Superior temporal gyrus (tissue), 1 donor: Measurements from ENCODE around the gene SORBS1.

Experiments used
- DNase-seq: peaks from one replicate; pipeline ENCODE4 v3.0.0-alpha.2; 2016; ENCODE audit errors: extremely low spot score

SORBS1 gene

DNA sequence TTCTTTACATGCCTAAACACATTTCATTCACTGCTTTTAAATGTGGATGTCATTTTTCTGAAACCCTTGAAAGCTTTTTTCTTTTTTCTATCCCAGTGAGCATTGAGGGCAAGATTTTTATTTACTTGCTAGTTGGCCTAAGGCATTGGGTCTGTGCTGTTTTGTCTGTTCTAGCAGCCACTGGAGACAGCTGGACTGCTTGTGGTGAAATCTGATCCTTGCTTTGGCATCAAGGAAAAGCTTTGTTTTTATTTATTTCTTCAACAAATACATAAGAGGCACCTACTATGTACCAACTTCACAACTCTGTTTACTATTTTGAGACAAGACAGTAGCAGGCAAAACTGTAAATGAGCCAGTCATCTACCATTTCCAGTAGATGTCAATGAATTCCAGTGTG lies 241.9 kb downstream of the SORBS1 start:
- DNase-seq, result no peak

GRCh38 chr10:95315509-95315908 lies 245.7 kb downstream of the SORBS1 start:
- DNase-seq, result no peak

DNA sequence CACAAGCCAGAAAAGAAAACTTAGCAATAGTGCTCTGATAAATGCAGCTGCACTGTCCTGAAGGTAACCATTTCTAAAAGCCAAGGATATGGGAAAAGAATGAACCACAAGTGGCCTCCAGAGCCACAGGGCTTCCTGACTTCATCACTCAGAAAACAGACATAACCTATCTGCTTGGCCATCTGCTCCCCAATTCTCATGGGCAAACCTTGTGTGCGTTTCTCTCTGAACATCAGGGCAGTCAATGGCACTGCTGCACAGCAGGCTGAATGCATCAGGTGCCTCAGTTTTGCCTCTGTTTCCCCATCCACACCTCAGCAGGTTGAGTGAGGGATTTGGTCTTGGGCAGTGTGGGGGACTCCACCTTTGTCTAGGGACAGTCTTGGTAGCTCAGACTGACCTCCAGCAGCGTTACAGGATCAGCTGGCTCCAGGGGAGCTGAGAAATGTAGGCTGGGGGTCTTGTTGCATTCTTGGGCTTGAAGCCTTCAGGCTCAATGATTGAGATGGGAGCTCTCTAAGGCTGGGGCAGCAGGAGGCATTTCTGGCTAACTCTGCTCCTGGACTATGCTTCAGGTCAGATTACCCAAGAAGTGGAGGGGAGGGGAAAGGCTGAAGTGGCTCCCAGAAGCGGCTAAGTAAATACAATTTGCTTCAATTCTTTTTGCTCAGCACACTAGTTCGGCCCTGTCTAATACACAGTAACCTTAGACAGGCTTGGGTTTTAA lies 246.8 kb downstream of the SORBS1 start:
- no peak for DNase-seq

DNA sequence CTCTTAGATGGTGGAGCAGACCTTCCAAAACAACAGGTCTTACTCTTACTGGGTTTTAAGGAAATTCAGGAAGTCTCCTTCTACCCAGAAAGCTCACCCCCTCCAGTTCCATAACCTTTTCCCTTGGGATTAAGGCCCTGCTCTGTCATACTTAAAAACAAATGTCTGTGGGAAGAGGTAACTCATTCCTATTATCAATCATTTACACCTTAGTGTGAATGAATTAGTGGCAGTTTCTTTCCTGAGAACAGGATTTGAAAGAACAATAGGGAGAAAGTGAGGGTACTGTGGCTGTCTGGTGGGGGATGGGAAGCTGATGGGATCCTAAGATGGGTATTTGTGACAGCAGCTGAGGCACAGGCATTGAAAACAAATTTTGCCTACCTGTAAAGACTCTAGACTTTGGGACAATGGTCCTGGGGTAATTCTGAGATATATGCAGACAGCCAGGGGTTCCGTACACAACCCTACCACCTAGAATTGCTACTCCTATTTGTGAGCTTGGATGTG lies 248.1 kb downstream of the SORBS1 start:
- no peak for DNase-seq

GRCh38 chr10:95312257-95312656 lies 248.9 kb downstream of the SORBS1 start:
- no peak for DNase-seq

DNA sequence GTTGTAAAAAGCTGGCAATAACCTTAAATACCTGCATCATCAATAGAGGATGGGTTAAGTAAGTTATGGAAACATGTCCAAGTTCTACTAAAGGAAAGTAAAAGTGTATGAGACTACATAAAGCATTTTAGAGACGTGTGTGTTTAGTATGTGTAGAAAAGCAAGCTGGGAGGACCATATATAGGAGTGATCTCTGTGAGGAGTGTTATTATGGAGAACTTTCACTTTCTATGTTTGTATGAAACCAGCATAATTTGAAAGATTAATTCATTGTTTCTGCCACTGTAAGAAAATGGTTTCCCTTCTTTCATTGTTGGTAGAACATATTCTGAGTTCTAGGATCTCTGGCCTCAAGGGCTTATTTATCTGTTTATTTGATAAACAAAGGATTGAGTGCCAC lies 251.2 kb downstream of the SORBS1 start:
- DNase-seq, result no peak

- peak; percentile 41 for DNase-seq
Measured at GRCh38 chr10:95308389-95309302, 252.5 kb downstream of the SORBS1 start.

DNA sequence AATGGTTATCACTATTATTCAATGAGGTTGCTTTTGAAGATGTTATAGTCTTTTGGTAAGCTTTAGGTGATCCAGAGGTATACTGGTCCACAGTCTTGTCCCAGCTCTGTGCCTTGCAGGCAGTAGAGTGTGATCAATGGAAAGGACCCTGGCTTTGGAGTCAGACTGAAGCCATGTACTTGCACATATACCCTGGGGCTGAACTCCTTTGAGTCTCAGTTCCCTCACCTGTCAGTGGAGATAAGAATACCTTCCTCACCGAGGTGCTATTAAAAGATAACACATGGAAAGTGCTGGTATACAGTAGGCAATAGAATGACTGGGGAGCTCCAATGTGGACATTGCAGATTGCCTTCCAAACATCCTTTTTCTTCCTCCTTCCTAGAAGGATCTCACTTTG lies 254.3 kb downstream of the SORBS1 start:
- no peak for DNase-seq

DNA sequence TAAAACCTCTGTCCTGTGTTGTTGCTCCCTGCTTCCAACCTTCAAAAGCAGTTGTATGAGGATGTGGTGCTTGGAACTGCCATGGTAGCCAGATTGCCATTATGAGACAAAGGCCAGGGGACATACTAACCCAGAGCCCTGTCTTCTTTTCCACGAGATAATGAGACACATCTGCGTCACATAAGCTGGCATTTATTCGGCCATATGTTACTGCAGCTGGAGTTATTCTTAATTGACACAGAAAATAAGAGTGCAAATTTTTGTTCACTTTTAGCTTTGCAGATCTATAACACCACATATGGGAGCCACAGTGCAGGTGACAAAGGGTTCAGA lies 254.9 kb downstream of the SORBS1 start:
- DNase-seq, result no peak

- DNase-seq, result no peak
Measured at GRCh38 chr10:95305606-95306317, 255.4 kb downstream of the SORBS1 start.

- no peak for DNase-seq
Measured at GRCh38 chr10:95304976-95305375, 256.2 kb downstream of the SORBS1 start.

DNA sequence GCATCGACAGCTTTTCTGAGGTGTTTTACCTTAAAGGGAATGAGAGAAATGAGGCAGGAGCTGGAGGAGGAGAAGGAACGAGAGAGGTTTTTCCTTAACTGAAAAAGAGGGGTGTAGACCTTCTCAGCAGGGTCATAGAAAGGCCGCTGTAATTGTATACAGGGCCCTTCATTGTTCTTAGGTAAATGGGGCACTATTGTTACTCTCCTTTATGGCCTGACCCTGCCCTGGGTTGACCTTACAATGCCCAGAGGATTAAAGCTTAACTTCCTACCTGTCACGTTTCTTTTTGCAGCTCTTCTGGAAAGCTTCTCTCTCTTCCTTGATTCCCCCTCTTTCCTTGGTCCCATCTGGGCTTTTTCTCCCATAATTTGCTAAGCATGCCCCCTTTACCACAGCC lies 256.7 kb downstream of the SORBS1 start:
- no peak for DNase-seq

DNA sequence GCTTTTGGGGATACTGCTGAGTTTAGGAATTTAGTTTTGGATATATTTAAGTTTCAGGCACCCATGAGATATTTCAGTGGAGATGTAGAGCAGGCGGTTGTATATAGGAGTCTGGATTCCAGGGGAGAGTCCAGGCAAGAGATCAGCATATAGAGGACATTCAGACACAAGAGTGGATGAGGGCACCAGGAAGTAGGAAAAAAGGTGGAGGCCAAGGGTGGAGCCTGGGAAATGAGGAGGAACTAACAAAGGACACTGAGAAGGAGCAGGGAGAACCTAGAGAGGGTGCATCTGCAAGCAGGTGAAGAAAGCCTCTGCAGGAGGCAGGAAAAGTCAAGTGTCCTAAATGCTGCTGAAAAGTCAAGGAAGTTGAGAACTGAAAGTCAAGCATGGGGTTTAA lies 257.2 kb downstream of the SORBS1 start:
- DNase-seq, result no peak

GRCh38 chr10:95303535-95303934 lies 257.6 kb downstream of the SORBS1 start:
- DNase-seq, result peak; percentile 37

- DNase-seq, result no peak
Measured at GRCh38 chr10:95300022-95300539, 261.1 kb downstream of the SORBS1 start.

- DNase-seq, result no peak
Measured at GRCh38 chr10:95297402-95297801, 263.8 kb downstream of the SORBS1 start.

- no peak for DNase-seq
Measured at GRCh38 chr10:95296764-95297163, 264.4 kb downstream of the SORBS1 start.

DNA sequence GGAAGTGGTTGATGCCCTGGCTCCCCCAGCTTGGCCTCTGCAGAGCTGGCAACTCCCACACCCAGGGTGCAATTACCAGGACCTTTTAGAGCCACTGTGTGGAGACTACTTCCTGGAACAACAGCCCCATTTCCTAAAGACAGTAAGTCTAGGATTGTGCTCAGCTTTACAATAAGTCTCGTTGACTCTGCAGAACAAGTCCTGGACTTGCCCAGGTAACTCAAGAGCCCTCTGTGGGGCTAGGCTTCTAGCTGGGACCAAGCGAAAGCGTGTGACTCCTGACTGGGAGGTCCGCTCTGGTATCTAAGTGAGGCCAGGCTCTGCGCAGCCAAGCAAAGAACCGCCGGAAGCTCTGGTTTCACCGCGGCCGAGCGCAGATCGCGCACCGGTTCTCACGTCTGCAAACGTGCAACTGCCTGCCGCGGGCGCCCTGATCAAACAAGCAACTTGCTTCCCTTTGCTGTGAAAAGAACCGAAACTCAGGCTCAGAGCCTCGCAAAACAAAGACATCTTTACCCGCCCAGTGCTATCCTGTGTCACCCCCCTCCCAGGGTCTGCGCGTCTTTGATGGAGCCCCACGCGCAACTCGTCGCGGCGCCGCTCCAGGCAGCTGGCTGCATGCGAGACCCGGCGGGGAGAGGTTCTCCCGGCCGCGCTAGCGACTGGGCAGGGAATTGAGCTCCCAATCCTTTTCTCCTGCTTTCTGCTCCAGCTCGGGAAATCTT lies 266.0 kb downstream of the SORBS1 start:
- no peak for DNase-seq

GRCh38 chr10:95293631-95294030 lies 267.5 kb downstream of the SORBS1 start:
- DNase-seq, result no peak

- no peak for DNase-seq
Measured at GRCh38 chr10:95291365-95292039, 269.7 kb downstream of the SORBS1 start.
